Gastroesophageal sphincter (tissue), 4 donors: ENCODE measurements around the gene NKAIN2. TPM values are rescaled to one million over a fixed set of nuclear protein-coding genes. Genes with fewer than 3 reads are reported as not detected.

ENCODE experiments used
- ATAC-seq: fragments of 150-250 bp; one replicate; pipeline ENCODE4 v1.9.1; 2016; ENCODE audit warnings: mild to moderate bottlenecking, moderate library complexity
- H3K27ac ChIP-seq, 4 donors: fragments of 200-600 bp; sonication (generic) in 3 of 4; 1 replicate in 3 of 4; 2 replicates in 1 of 4; pipeline ENCODE4 v1.5.1; 2016 to 2019
- H3K27me3 ChIP-seq: fragments of 200-600 bp; sonication (generic); one replicate; pipeline ENCODE4 v1.5.1; 2019
- H3K36me3 ChIP-seq, 2 donors: fragments of 200-600 bp; sonication (generic); one replicate each; pipeline ENCODE4 v1.5.1; 2019; ENCODE audit warnings: control low read depth in 1 of 2
- H3K4me1 ChIP-seq, 3 donors: fragments of 200-600 bp; sonication (generic); 1 replicate in 2 of 3; 2 replicates in 1 of 3; pipeline ENCODE4 v1.5.1; 2016 to 2019; ENCODE audit warnings: control low read depth in 2 of 3
- H3K4me3 ChIP-seq, 2 donors: fragments of 200-600 bp; sonication (generic); one replicate each; pipeline ENCODE4 v1.5.1; 2019; ENCODE audit warnings: mild to moderate bottlenecking in 1 of 2, moderate library complexity in 1 of 2
- H3K9me3 ChIP-seq, 3 donors: fragments of 200-600 bp; sonication (generic); one replicate each; pipeline ENCODE4 v1.5.1; 2017 to 2019; ENCODE audit warnings: control low read depth in 2 of 3
- EP300 ChIP-seq: sonication (generic); formaldehyde crosslinking; IDR thresholded peaks from one replicate; pipeline ENCODE4 v1.6.1; 2017; ENCODE audit warnings: antibody characterized with exemption, mild to moderate bottlenecking
- POLR2A ChIP-seq, 2 donors: fragments of 450-650 bp; IDR thresholded peaks; one replicate each; pipeline ENCODE4 v1.6.1; 2017; ENCODE audit warnings: antibody characterized with exemption in 2 of 2, mild to moderate bottlenecking in 2 of 2, moderate library complexity in 1 of 2
- POLR2AphosphoS5 ChIP-seq: sonication (generic); formaldehyde crosslinking; IDR thresholded peaks from one replicate; pipeline ENCODE4 v1.6.1; 2017; ENCODE audit warnings: antibody characterized with exemption
- WGBS, 2 donors: methylation state at CpG; one replicate each; pipeline ENCODE4 v1.1.5; 2018; ENCODE audit warnings: low coverage in 1 of 2; 5-methylcytosine and 5-hydroxymethylcytosine counted together
- total RNA-seq, 4 donors: library from RNA; depleted of rRNA; stranded (reverse); fragments of >200 nt; gene quantifications; one replicate each; pipeline ENCODE4 v1.1.0, GENCODE V29; 2016
- TF ChIP-seq, protein P1 (sequence below), 4 experiments: fragments of 200-600 bp in 2 of 4; fragments of 450-650 bp in 2 of 4; sonication (generic) in 1 of 4; IDR thresholded peaks; one replicate each; pipeline ENCODE4 v1.5.1; 2017 to 2019; ENCODE audit warnings: antibody characterized with exemption in 4 of 4, mild to moderate bottlenecking in 2 of 4, moderate library complexity in 2 of 4

The NKAIN2 gene
- total RNA-seq, 4 donors from 2014 or later = 0.23 to 3.2 TPM; not detected in 2

DNA sequence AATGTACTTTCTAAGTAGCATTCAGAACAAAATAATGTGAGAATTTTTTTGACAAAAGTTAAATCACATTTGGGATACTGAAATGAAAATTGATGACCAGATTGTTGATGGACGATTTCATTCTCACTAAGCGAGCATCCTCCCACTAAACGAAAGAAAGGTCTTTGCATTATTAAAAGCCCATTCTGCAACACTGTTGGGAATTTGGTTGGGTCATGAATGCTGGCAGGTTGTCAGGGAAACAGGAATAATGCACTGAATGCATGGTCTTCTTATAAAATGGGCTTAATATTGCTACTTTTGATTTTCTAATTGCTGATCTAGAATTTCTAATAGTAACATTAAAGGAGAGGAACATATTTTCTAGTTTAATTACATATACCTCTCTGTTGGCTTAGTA, 229.8 kb downstream of the NKAIN2 start:
- WGBS, 2 donors = 68 to 73% methylated on average over 3 of the region's 3 CpGs

DNA sequence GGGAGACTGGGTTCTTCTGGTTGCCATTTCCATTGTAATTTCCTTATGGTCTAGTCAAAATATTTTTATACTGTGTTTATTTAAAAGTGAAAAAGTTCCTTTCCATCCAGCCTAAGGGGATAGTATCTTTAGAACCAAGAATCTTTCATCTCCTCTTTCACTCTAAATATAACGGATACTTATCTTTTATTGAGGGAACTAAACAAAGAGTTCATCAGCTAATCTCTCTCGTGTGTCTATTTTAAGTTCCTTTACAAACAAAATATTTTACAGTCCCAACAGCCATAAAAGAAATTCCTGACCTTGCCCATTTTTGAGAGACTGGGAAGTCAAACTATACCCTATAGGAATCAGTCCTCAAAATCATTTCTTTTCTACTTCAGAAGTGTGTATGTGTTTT, 232.7 kb downstream of the NKAIN2 start:
- Histone ChIP-seq H3K4me1 (no peaks in the 10 kb centered on the region), H3K4me3 (no peak overlapping the region), H3K27ac (no peak overlapping the region), H3K27me3 (no peaks in the 10 kb centered on the region), H3K9me3 (no peaks in the 10 kb centered on the region), H3K36me3 (no peaks in the 10 kb centered on the region)
- TF ChIP-seq, protein P1, sequence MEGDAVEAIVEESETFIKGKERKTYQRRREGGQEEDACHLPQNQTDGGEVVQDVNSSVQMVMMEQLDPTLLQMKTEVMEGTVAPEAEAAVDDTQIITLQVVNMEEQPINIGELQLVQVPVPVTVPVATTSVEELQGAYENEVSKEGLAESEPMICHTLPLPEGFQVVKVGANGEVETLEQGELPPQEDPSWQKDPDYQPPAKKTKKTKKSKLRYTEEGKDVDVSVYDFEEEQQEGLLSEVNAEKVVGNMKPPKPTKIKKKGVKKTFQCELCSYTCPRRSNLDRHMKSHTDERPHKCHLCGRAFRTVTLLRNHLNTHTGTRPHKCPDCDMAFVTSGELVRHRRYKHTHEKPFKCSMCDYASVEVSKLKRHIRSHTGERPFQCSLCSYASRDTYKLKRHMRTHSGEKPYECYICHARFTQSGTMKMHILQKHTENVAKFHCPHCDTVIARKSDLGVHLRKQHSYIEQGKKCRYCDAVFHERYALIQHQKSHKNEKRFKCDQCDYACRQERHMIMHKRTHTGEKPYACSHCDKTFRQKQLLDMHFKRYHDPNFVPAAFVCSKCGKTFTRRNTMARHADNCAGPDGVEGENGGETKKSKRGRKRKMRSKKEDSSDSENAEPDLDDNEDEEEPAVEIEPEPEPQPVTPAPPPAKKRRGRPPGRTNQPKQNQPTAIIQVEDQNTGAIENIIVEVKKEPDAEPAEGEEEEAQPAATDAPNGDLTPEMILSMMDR (IDR thresholded peaks at IDR 0.05) = no peak
- TF ChIP-seq POLR2AphosphoS5 (no peak), EP300 (no peak), POLR2A (IDR thresholded peaks at IDR 0.05) (no peak)
- 12 to 23% methylated on average over 2 of the region's 2 CpGs for WGBS, 2 donors
- ATAC-seq = no peak

More for the DNA sequence above, 229.8 kb downstream of the NKAIN2 start:
- no peak overlapping the region for H3K4me3 ChIP-seq
- H3K27ac ChIP-seq = no peak overlapping the region
- TF ChIP-seq POLR2A (IDR thresholded peaks at IDR 0.05) = no peak
- no peak for TF ChIP-seq EP300
- TF ChIP-seq, protein P1 (IDR thresholded peaks at IDR 0.05) = no peak
- TF ChIP-seq POLR2AphosphoS5 = no peak
- no peaks in the 10 kb centered on the region for H3K27me3 ChIP-seq
- H3K9me3 ChIP-seq = no peaks in the 10 kb centered on the region
- H3K36me3 ChIP-seq = no peaks in the 10 kb centered on the region
- H3K4me1 ChIP-seq = no peaks in the 10 kb centered on the region
- ATAC-seq = no peak

DNA sequence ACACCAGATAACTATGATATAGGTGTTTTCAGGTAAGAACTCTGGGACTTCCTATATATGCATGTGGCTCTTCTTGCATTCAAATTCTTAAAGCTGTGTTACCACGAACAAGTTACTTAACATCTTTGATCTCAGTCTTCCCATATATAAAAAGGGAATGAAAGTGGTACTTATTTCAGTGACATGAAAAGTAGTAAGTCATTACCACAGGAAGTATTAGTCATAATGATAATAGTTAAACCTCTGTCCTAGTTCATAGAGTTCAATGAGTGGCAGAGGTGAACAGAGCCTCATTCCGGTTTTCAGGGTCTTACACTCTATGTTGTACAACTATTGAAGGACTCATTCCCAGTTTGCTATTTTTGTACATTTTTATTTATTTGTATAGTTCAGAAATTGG, 237.0 kb downstream of the NKAIN2 start:
- H3K9me3 ChIP-seq = no peaks in the 10 kb centered on the region
- WGBS, 2 donors = 68 to 81% methylated on average over 2 of the region's 2 CpGs
- no peak for ATAC-seq
- TF ChIP-seq POLR2A (IDR thresholded peaks at IDR 0.05) (no peak), POLR2AphosphoS5 (no peak)
- TF ChIP-seq, protein P1 (IDR thresholded peaks at IDR 0.05) = no peak
- no peaks in the 10 kb centered on the region for H3K27me3 ChIP-seq
- no peaks in the 10 kb centered on the region for H3K36me3 ChIP-seq
- no peaks in the 10 kb centered on the region for H3K4me1 ChIP-seq
- H3K27ac ChIP-seq = no peak overlapping the region
- H3K4me3 ChIP-seq = no peak overlapping the region

DNA sequence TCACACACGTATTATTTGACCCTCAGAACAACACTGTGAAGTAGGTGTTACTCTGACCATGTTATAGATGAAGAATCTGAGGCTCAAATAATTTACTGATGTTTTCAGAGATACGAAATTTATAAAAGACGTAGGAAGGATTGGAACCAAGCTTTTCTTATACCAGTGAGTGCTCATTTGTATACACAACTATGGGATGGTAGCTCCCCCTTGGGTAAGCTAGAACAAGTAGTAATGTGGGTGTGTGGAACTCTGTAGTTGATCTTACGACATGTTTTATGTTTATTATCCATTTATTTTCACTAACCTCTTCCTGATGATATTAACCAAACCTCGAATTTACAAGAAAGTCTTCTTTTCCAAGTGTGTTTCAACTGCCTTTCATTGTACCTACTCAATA, 248.5 kb downstream of the NKAIN2 start:
- H3K9me3 ChIP-seq = no peaks in the 10 kb centered on the region
- no peak overlapping the region for H3K4me3 ChIP-seq
- no peak for ATAC-seq
- no peak overlapping the region for H3K27ac ChIP-seq
- H3K36me3 ChIP-seq = no peaks in the 10 kb centered on the region
- peaks cover 0 to 7% (median 0%) of the 10 kb centered on the region in 3 donors for H3K4me1 ChIP-seq
- 84 to 98% methylated on average over 4 to 5 of the region's 5 CpGs for WGBS, 2 donors
- no peak for TF ChIP-seq POLR2A (IDR thresholded peaks at IDR 0.05)
- TF ChIP-seq, protein P1 (IDR thresholded peaks at IDR 0.05) = no peak
- no peak for TF ChIP-seq POLR2AphosphoS5
- TF ChIP-seq EP300 = no peak
- H3K27me3 ChIP-seq = no peaks in the 10 kb centered on the region

DNA sequence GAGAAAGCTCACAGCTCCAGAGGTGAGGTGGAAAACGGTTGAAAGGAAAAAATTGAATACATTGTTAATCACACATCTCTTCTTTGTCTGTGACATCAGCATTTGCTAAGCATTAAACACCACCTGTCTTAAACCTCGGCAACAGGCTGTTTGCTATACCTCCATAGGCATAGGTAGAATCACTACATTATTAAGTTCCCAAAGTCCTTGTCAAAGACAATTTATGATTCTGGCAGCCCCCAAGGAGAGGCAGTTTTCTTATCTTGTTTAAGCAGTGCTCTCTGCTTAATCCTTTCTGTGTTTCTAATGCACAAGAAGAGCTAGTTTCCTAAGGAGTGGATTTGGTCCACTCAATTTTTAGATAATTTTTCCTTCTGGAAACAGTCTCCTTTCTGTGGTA, 249.7 kb downstream of the NKAIN2 start:
- no peak for ATAC-seq

More for the DNA sequence above, 249.7 kb downstream of the NKAIN2 start:
- no peak for TF ChIP-seq POLR2A (IDR thresholded peaks at IDR 0.05)
- TF ChIP-seq, protein P1 (IDR thresholded peaks at IDR 0.05) = no peak
- TF ChIP-seq EP300 = no peak
- no peak for TF ChIP-seq POLR2AphosphoS5
- Histone ChIP-seq H3K27me3 (no peaks in the 10 kb centered on the region), H3K4me1 (peaks cover 0 to 14% (median 0%) of the 10 kb centered on the region in 3 donors), H3K27ac (no peak overlapping the region), H3K9me3 (no peaks in the 10 kb centered on the region), H3K4me3 (no peak overlapping the region), H3K36me3 (no peaks in the 10 kb centered on the region)
- WGBS, 2 donors = 85 to 100% methylated on average over 1 to 2 of the region's 2 CpGs
